GM23338 (cell line): Measurements from ENCODE around the gene GPX8. TPM values are rescaled to one million over a fixed set of nuclear protein-coding genes. Genes with fewer than 3 reads are reported as not detected.

ENCODE experiments used
- ATAC-seq: fragments of 200-7000 bp; cut with Tn5 transposase; 3 replicates; pipeline ENCODE4 v1.9.1; 2020
- DNase-seq: peaks from one replicate; pipeline ENCODE4 v3.0.0-alpha.2; 2015; ENCODE audit warnings: low spot score
- H2AFZ ChIP-seq: fragments of 200-600 bp; sonication (generic); 2 replicates; pipeline ENCODE4 v1.8.0; 2016; ENCODE audit warnings: antibody characterized with exemption, mild to moderate bottlenecking, moderate library complexity
- H3F3A ChIP-seq: fragments of 200-600 bp; sonication (generic); replicated peaks from 2 replicates; pipeline ENCODE4 v1.8.0; 2017; ENCODE audit warnings: antibody characterized with exemption, mixed run types, low read depth
- H3K27ac ChIP-seq: fragments of 200-600 bp; sonication (generic); 2 replicates; pipeline ENCODE4 v1.6.1; 2016; ENCODE audit warnings: low read depth
- H3K27me3 ChIP-seq: fragments of 200-600 bp; sonication (generic); 2 replicates; pipeline ENCODE4 v1.8.0; 2016; ENCODE audit warnings: mild to moderate bottlenecking, mixed run types, moderate library complexity; ENCODE audit not compliant: insufficient read depth
- H3K36me3 ChIP-seq: fragments of 200-600 bp; sonication (generic); 2 replicates; pipeline ENCODE4 v1.8.0; 2016; ENCODE audit warnings: mild to moderate bottlenecking; ENCODE audit not compliant: insufficient read depth
- H3K4me1 ChIP-seq: fragments of 200-600 bp; sonication (generic); 2 replicates; pipeline ENCODE4 v1.8.0; 2016; ENCODE audit warnings: mild to moderate bottlenecking, moderate library complexity; ENCODE audit not compliant: insufficient read depth
- H3K4me2 ChIP-seq: fragments of 200-600 bp; sonication (generic); 2 replicates; pipeline ENCODE4 v1.7.1; 2017; ENCODE audit warnings: mixed run types
- H3K4me3 ChIP-seq: fragments of 200-600 bp; sonication (generic); 2 replicates; pipeline ENCODE4 v1.6.1; 2016; ENCODE audit warnings: mixed run types
- H3K79me2 ChIP-seq: fragments of 200-600 bp; sonication (generic); replicated peaks from 2 replicates; pipeline ENCODE4 v1.8.0; 2017; ENCODE audit warnings: mild to moderate bottlenecking; ENCODE audit not compliant: insufficient read depth
- H3K9me2 ChIP-seq: fragments of 200-600 bp; sonication (generic); 2 replicates; pipeline ENCODE4 v1.8.0; 2017; ENCODE audit not compliant: insufficient read depth
- H4K20me1 ChIP-seq: fragments of 200-600 bp; sonication (generic); replicated peaks from 2 replicates; pipeline ENCODE4 v1.8.0; 2017; ENCODE audit warnings: mild to moderate bottlenecking; ENCODE audit not compliant: insufficient read depth
- H3K27ac Mint-ChIP-seq: 2 replicates; pipeline ENCODE4 v1.8.0; 2020; ENCODE audit warnings: inconsistent platforms, mild to moderate bottlenecking, moderate library complexity, mixed read lengths
- H3K27me3 Mint-ChIP-seq: 3 replicates; pipeline ENCODE4 v1.8.0; 2022; ENCODE audit warnings: low read depth, mild to moderate bottlenecking, moderate library complexity, mixed read lengths, inconsistent platforms; ENCODE audit not compliant: insufficient read depth, poor library complexity
- H3K36me3 Mint-ChIP-seq: 3 replicates; pipeline ENCODE4 v1.8.0; 2021; ENCODE audit warnings: low read depth, mild to moderate bottlenecking, inconsistent platforms, moderate library complexity, mixed read lengths
- H3K4me1 Mint-ChIP-seq: 3 replicates; pipeline ENCODE4 v1.8.0; 2020; ENCODE audit warnings: mild to moderate bottlenecking, inconsistent platforms, mixed read lengths
- H3K4me3 Mint-ChIP-seq: 3 replicates; pipeline ENCODE4 v1.8.0; 2021; ENCODE audit warnings: moderate library complexity, mild to moderate bottlenecking, inconsistent platforms, mixed read lengths
- H3K9me3 Mint-ChIP-seq: 3 replicates; pipeline ENCODE4 v1.8.0; 2020; ENCODE audit warnings: moderate library complexity, mild to moderate bottlenecking, inconsistent platforms, mixed read lengths
- CREB1 ChIP-seq: fragments of 250-450 bp; sonication (Bioruptor Pico); IDR thresholded peaks from 2 replicates; pipeline ENCODE4 v1.5.0; 2020; ENCODE audit warnings: low read depth, mild to moderate bottlenecking, moderate library complexity
- CTCF ChIP-seq, 2 experiments: fragments of 200-600 bp in 1 of 2; sonication (generic) in 1 of 2; conservative IDR thresholded peaks; 2 replicates each; pipeline versions ENCODE4 v1.5.1 to v1.6.1; 2016 to 2017; ENCODE audit warnings: antibody characterized with exemption in 2 of 2, low read depth in 2 of 2, mild to moderate bottlenecking in 2 of 2, moderate library complexity in 1 of 2
- ETS1 ChIP-seq: IDR thresholded peaks from 2 replicates; pipeline ENCODE4 v1.6.1; 2016; ENCODE audit warnings: antibody characterized with exemption
- EZH2 ChIP-seq: fragments of 200-600 bp; sonication (generic); IDR thresholded peaks from one replicate; pipeline ENCODE4 v1.8.0; 2017; ENCODE audit warnings: antibody characterized with exemption, mild to moderate bottlenecking, low read depth; ENCODE audit not compliant: unreplicated experiment
- EZH2phosphoT487 ChIP-seq: fragments of 200-600 bp; sonication (generic); IDR thresholded peaks from one replicate; pipeline ENCODE4 v1.8.1; 2018; ENCODE audit warnings: antibody characterized with exemption; ENCODE audit not compliant: unreplicated experiment
- JUNB ChIP-seq: IDR thresholded peaks from one replicate; pipeline ENCODE4 v1.6.1; 2016; ENCODE audit warnings: antibody characterized with exemption; ENCODE audit not compliant: unreplicated experiment
- NANOG ChIP-seq: IDR thresholded peaks from 2 replicates; pipeline ENCODE4 v1.6.1; 2016; ENCODE audit warnings: antibody characterized with exemption, borderline replicate concordance
- POLR2AphosphoS5 ChIP-seq: IDR thresholded peaks from 2 replicates; pipeline ENCODE4 v1.6.1; 2016; ENCODE audit warnings: antibody characterized with exemption, low read depth
- REST ChIP-seq: IDR thresholded peaks from one replicate; pipeline ENCODE4 v1.6.1; 2018; ENCODE audit warnings: antibody characterized with exemption; ENCODE audit not compliant: unreplicated experiment
- STAT1 ChIP-seq: IDR thresholded peaks from one replicate; pipeline ENCODE4 v1.6.1; 2016; ENCODE audit warnings: antibody characterized with exemption; ENCODE audit not compliant: unreplicated experiment
- ZNF114 ChIP-seq: fragments of 250-450 bp; sonication (Bioruptor Pico); IDR thresholded peaks from 2 replicates; pipeline ENCODE4 v1.5.0; 2020; ENCODE audit warnings: mild to moderate bottlenecking, moderate library complexity
- ZNF331 ChIP-seq: fragments of 250-450 bp; sonication (Bioruptor Pico); IDR thresholded peaks from 2 replicates; pipeline ENCODE4 v1.5.0; 2020; ENCODE audit warnings: low read depth, mild to moderate bottlenecking, moderate library complexity
- ZNF462 ChIP-seq: fragments of 250-450 bp; sonication (Bioruptor Pico); IDR thresholded peaks from 2 replicates; pipeline ENCODE4 v1.5.0; 2020; ENCODE audit warnings: mild to moderate bottlenecking, moderate library complexity
- polyA plus RNA-seq: library from polyadenylated mRNA; unstranded; fragments of >200 nt; fragmentation: Nextera tagmentation; extraction: Ambion mirVana; gene quantifications from 2 replicates; pipeline ENCODE4 v1.2.1, GENCODE V29; 2016
- total RNA-seq: library from RNA; depleted of rRNA; stranded (reverse); fragments of >200 nt; shearing (Covaris generic); gene quantifications from 2 replicates; pipeline ENCODE4 v1.2.3, GENCODE V29; 2014

The GPX8 gene
- total and polyA plus RNA-seq, 2 experiments from 2014 or later: 64.4 to 66.1 TPM

- Mint-ChIP-seq H3K27ac (no peak overlapping the region), H3K36me3 (no peaks in the 10 kb centered on the region), H3K4me3 (no peak overlapping the region), H3K27me3 (no peaks in the 10 kb centered on the region), H3K9me3 (no peaks in the 10 kb centered on the region; the same call in 2 of the 3 replicates), H3K4me1 (no peaks in the 10 kb centered on the region)
- no peak for DNase-seq
- Histone ChIP-seq H3K4me1 (no peaks in the 10 kb centered on the region), H3F3A (no peaks in the 10 kb centered on the region), H3K79me2 (no peaks in the 10 kb centered on the region), H3K4me3 (no peak overlapping the region), H3K9me2 (peaks cover 9% of the 10 kb centered on the region; the same call in 1 of the 2 replicates), H3K4me2 (no peak overlapping the region), H3K27ac (no peak overlapping the region), H2AFZ (no peak overlapping the region), H3K36me3 (no peaks in the 10 kb centered on the region), H3K27me3 (no peaks in the 10 kb centered on the region), H4K20me1 (no peaks in the 10 kb centered on the region)
- no peak for TF ChIP-seq ZNF331 (CRISPR knock-in tag)
- no peak for TF ChIP-seq CTCF (conservative IDR thresholded peaks at IDR 0.05; ENCODE audit: low read depth in 2 of 2)
- TF ChIP-seq REST: no peak
- TF ChIP-seq ZNF462 (CRISPR knock-in tag): no peak
- no peak for TF ChIP-seq CREB1 (CRISPR knock-in tag)
- no peak for TF ChIP-seq NANOG
- no peak for TF ChIP-seq EZH2phosphoT487
- TF ChIP-seq STAT1: no peak
- no peak for TF ChIP-seq EZH2
- no peak for TF ChIP-seq POLR2AphosphoS5
- no peak for TF ChIP-seq ETS1
- TF ChIP-seq ZNF114 (CRISPR knock-in tag): no peak
- no peak for TF ChIP-seq JUNB
- ATAC-seq: no peak
These were observed 23.4 kb upstream of the GPX8 start for GRCh38 chr5:55136521-55136920.
